Motor neuron (in vitro differentiated cells): ENCODE measurements around the gene EIF4E. TPM values are rescaled to one million over a fixed set of nuclear protein-coding genes. Genes with fewer than 3 reads are reported as not detected.
"Not testable (repeated sequence)": the region's sequence is repeated elsewhere in the genome, so short reads cannot be mapped to it uniquely, and the experiment has no call there.

Experiments used
- ATAC-seq, 8 experiments: fragments of 200-7000 bp; cut with Tn5 transposase; replicated peaks in 6 of 8; 2 replicates each; pipeline ENCODE4 v1.8.0; 2021; ENCODE audit warnings: mild to moderate bottlenecking in 8 of 8, moderate library complexity in 8 of 8
- H3K27ac ChIP-seq, 2 donors: fragments of 250-450 bp; sonication (Bioruptor Pico); 2 replicates each; pipeline ENCODE4 v1.9.0; 2021; ENCODE audit warnings: antibody characterized with exemption in 2 of 2, mild to moderate bottlenecking in 2 of 2, moderate library complexity in 1 of 2
- H3K4me1 ChIP-seq, 2 donors: fragments of 250-450 bp; sonication (Bioruptor Pico); replicated peaks in 1 of 2; 2 replicates each; pipeline ENCODE4 v1.6.1; 2021; ENCODE audit warnings: antibody characterized with exemption in 2 of 2, mild to moderate bottlenecking in 2 of 2, moderate library complexity in 1 of 2
- H3K4me3 ChIP-seq, 5 donors: fragments of 250-450 bp; sonication (Bioruptor Pico); 2 replicates each; pipeline ENCODE4 v1.9.0; 2021; ENCODE audit warnings: antibody characterized with exemption in 5 of 5, mild to moderate bottlenecking in 5 of 5, moderate library complexity in 4 of 5
- WGBS, 10 experiments: fragments of 450-650 bp; shearing (Covaris generic); methylation state at CpG; one replicate each; pipeline ENCODE4 v1.0.0; 2022; 5-methylcytosine and 5-hydroxymethylcytosine counted together
- in situ Hi-C, 9 experiments: fragments of 400-800 bp; cut with MboI; loops; one replicate each; pipeline ENCODE4 v1.15.0; 2021; ENCODE audit warnings: low sequenced_read_pairs in 9 of 9, low pct_unique_long_range_greater_than_20kb in 2 of 9; ENCODE audit not compliant: unreplicated experiment in 9 of 9
- total RNA-seq, 8 experiments: library from RNA; unstranded; fragments of 300-600 nt; gene quantifications; 2 replicates each; pipeline versions ENCODE4 v1.2.3 to v1.2.4, GENCODE V29; 2022

EIF4E gene
- total RNA-seq, 8 experiments from 2014 or later: 92.2 to 168 (median 109) TPM

- WGBS, 10 experiments: 63 to 100% (median 89%) methylated on average over 1 of the region's 1 CpG; no CpG with 5 or more reads in 5 of the 10 experiments
- no peaks in the 10 kb centered on the region for H3K4me1 ChIP-seq
- ATAC-seq: no peak
- H3K4me3 ChIP-seq: no peak overlapping the region
- in situ Hi-C loops: no loop called here
- H3K27ac ChIP-seq: no peak overlapping the region
Measured at GRCh38 chr4:98950925-98951324, 22.0 kb upstream of the EIF4E start.

- WGBS, 10 experiments: 67 to 100% (median 80%) methylated on average over 1 of the region's 1 CpG; no CpG with 5 or more reads in 2 of the 10 experiments
- Histone ChIP-seq H3K4me3 (no peak overlapping the region), H3K27ac (no peak overlapping the region), H3K4me1 (no peaks in the 10 kb centered on the region)
- peak in 1 of 8 experiments; percentile 27 for ATAC-seq
- in situ Hi-C loops: loop anchor here in 1 of 9 experiments (25.0 kb wide), 1 partner anchor 116 kb away; no protein-coding TSS in a partner anchor
Measured at GRCh38 chr4:98946359-98946758, 17.4 kb upstream of the EIF4E start.

- in situ Hi-C loops: loop anchor here in 1 of 9 experiments (25.0 kb wide), 1 partner anchor 117 kb away; no protein-coding TSS in a partner anchor
- Histone ChIP-seq H3K27ac (no peak overlapping the region), H3K4me3 (no peak overlapping the region), H3K4me1 (no peaks in the 10 kb centered on the region)
- 51 to 100% (median 81%) methylated on average over 2 of the region's 2 CpGs for WGBS, 10 experiments
- no peak for ATAC-seq
Measured at GRCh38 chr4:98945297-98945850, 16.4 kb upstream of the EIF4E start.

- WGBS, 10 experiments: 4 to 59% (median 50%) methylated on average over 2 of the region's 2 CpGs; no CpG with 5 or more reads in 3 of the 10 experiments
- ATAC-seq: peak in 3 of 8 experiments; percentile 77 to 78 (median 78)
- Histone ChIP-seq H3K27ac (no peak overlapping the region), H3K4me3 (no peak overlapping the region), H3K4me1 (no peaks in the 10 kb centered on the region)
- in situ Hi-C loops: loop anchor here in 1 of 9 experiments (25.0 kb wide), 1 partner anchor 122 kb away; no protein-coding TSS in a partner anchor
Measured at GRCh38 chr4:98939892-98940298, 11.0 kb upstream of the EIF4E start.

GRCh38 chr4:98939438-98939837 lies 10.5 kb upstream of the EIF4E start:
- Histone ChIP-seq H3K27ac (no peak overlapping the region), H3K4me3 (no peak overlapping the region), H3K4me1 (no peaks in the 10 kb centered on the region)
- no peak for ATAC-seq
- 50 to 100% (median 100%) methylated on average over 1 of the region's 1 CpG; no CpG with 5 or more reads in 4 of the 10 experiments for WGBS, 10 experiments
- in situ Hi-C loops: loop anchor here in 1 of 9 experiments (25.0 kb wide), 1 partner anchor 123 kb away; no protein-coding TSS in a partner anchor

GRCh38 chr4:98937986-98938720 lies 9.2 kb upstream of the EIF4E start:
- Histone ChIP-seq H3K27ac (no peak overlapping the region), H3K4me3 (no peak overlapping the region), H3K4me1 (no peaks in the 10 kb centered on the region)
- in situ Hi-C loops: loop anchor here in 1 of 9 experiments (25.0 kb wide), 1 partner anchor 124 kb away; no protein-coding TSS in a partner anchor
- 31 to 100% (median 83%) methylated on average over 1 to 2 of the region's 2 CpGs; no CpG with 5 or more reads in 1 of the 10 experiments for WGBS, 10 experiments
- peak in 3 of 8 experiments; percentile 75 to 83 (median 79) for ATAC-seq

- Histone ChIP-seq H3K4me1 (no peaks in the 10 kb centered on the region), H3K27ac (no peak overlapping the region), H3K4me3 (no peak overlapping the region)
- WGBS, 10 experiments: 33 to 100% (median 77%) methylated on average over 1 to 3 of the region's 4 CpGs; no CpG with 5 or more reads in 1 of the 10 experiments
- ATAC-seq: no peak
- in situ Hi-C loops: loop anchor here in 1 of 9 experiments (25.0 kb wide), 1 partner anchor 127 kb away; no protein-coding TSS in a partner anchor
Measured at GRCh38 chr4:98935633-98936032, 6.7 kb upstream of the EIF4E start.

- not testable (repeated sequence) for H3K4me3 ChIP-seq, H3K27ac ChIP-seq, ATAC-seq, H3K4me1 ChIP-seq
- in situ Hi-C loops: loop anchor here in 1 of 9 experiments (25.0 kb wide), 1 partner anchor 127 kb away; no protein-coding TSS in a partner anchor
- WGBS, 10 experiments: 79 to 100% (median 92%) methylated on average over 1 to 6 of the region's 7 CpGs; no CpG with 5 or more reads in 2 of the 10 experiments
Measured at GRCh38 chr4:98934851-98935250, 5.9 kb upstream of the EIF4E start.

- no peaks in the 10 kb centered on the region for H3K4me1 ChIP-seq
- 36 to 100% (median 72%) methylated on average over 2 to 3 of the region's 3 CpGs for WGBS, 10 experiments
- ATAC-seq: no peak
- H3K27ac ChIP-seq: no peak overlapping the region
- in situ Hi-C loops: loop anchor here in 1 of 9 experiments (25.0 kb wide), 1 partner anchor 130 kb away; no protein-coding TSS in a partner anchor
- H3K4me3 ChIP-seq: no peak overlapping the region
Measured at GRCh38 chr4:98932539-98932938, 3.6 kb upstream of the EIF4E start.

GRCh38 chr4:98930311-98930865 lies 1.5 kb upstream of the EIF4E start:
- in situ Hi-C loops: loop anchor here in 1 of 9 experiments (25.0 kb wide), 1 partner anchor 132 kb away; no protein-coding TSS in a partner anchor
- H3K27ac ChIP-seq: no peak overlapping the region
- WGBS, 10 experiments: 22 to 100% (median 88%) methylated on average over 1 to 2 of the region's 2 CpGs; no CpG with 5 or more reads in 3 of the 10 experiments

GRCh38 chr4:98929341-98930267 lies 671 bp upstream of the EIF4E start:
- H3K4me3 ChIP-seq: peak overlapping the region; percentile 71 to 98 (median 93)
- peak overlapping the region; percentile 28 to 48 for H3K27ac ChIP-seq
- ATAC-seq: peak; percentile 11 to 59 (median 46)
- 1 to 100% (median 38%) methylated on average over 3 to 24 of the region's 44 CpGs for WGBS, 10 experiments
- H3K4me1 ChIP-seq: peaks cover 0 to 7% of the 10 kb centered on the region in 2 donors
- in situ Hi-C loops: loop anchor here in 1 of 9 experiments (25.0 kb wide), 1 partner anchor 133 kb away; no protein-coding TSS in a partner anchor

More at GRCh38 chr4:98930311-98930865, 1.5 kb upstream of the EIF4E start:
- peaks cover 0 to 7% of the 10 kb centered on the region in 2 donors for H3K4me1 ChIP-seq
- no peak overlapping the region for H3K4me3 ChIP-seq
- no peak for ATAC-seq

- Histone ChIP-seq H3K27ac (peak overlapping the region; percentile 96 to 97), H3K4me1 (peaks cover 0 to 7% of the 10 kb centered on the region in 2 donors), H3K4me3 (peak overlapping the region; percentile 71 to 98 (median 93))
- peak; percentile 28 to 67 (median 62) for ATAC-seq
- in situ Hi-C loops: loop anchor here in 1 of 9 experiments (25.0 kb wide), 1 partner anchor 134 kb away; no protein-coding TSS in a partner anchor
- 0 to 3% (median 0%) methylated on average over 2 to 10 of the region's 26 CpGs; no CpG with 5 or more reads in 5 of the 10 experiments for WGBS, 10 experiments
Measured at GRCh38 chr4:98928131-98928504, 815 bp downstream of the EIF4E start.
